GM18951 (cell line): ENCODE results near the gene PIAS1.
"Not testable (repeated sequence)": the region's sequence is repeated elsewhere in the genome, so short reads cannot be mapped to it uniquely, and the experiment has no call there.

Experiments
- POLR2A ChIP-seq: IDR thresholded peaks from 4 replicates; pipeline ENCODE4 v1.6.1; 2011; ENCODE audit warnings: mild to moderate bottlenecking; ENCODE audit not compliant: insufficient read length, insufficient read depth; ENCODE audit errors: extremely low read depth
- in situ Hi-C: fragments of 300-500 bp; cut with MboI; formaldehyde crosslinking; loops from one replicate; pipeline ENCODE4 v1.12.0; 2022; ENCODE audit warnings: low sequenced_read_pairs, mixed read lengths, inconsistent platforms; ENCODE audit not compliant: unreplicated experiment

The PIAS1 gene

GRCh38 chr15:68224546-68225250, 170.6 kb downstream of the PIAS1 start:
- in situ Hi-C loops: no loop called here
- TF ChIP-seq POLR2A: no peak

- in situ Hi-C loops: not testable (repeated sequence)
These were observed 171.3 kb downstream of the PIAS1 start for GRCh38 chr15:68225442-68225841.

DNA sequence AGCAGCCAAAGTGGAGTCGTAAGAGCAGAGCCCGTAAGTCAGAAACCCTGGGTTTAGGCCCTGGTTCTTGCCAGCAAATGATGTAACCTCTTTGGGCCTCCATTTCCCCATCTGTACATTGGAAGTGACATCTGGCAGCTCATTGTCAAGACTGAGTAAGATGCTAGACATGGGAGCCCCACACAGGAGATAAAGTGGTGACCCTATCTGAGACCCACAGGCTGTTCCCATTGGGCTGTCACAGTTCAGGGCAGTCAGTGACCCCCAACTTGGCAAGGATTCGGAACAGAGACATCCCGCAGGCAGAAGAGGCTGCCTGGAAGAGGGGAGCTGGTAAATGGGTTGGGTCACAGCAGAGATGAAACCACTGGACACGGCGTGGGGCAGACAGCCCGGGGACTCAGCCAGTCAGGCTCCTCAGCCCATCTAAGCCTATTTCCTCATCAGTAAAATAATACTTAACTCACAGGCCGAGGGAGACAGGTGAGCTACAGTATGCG, 173.6 kb downstream of the PIAS1 start:
- in situ Hi-C loops: no loop called here
- no peak for TF ChIP-seq POLR2A

DNA sequence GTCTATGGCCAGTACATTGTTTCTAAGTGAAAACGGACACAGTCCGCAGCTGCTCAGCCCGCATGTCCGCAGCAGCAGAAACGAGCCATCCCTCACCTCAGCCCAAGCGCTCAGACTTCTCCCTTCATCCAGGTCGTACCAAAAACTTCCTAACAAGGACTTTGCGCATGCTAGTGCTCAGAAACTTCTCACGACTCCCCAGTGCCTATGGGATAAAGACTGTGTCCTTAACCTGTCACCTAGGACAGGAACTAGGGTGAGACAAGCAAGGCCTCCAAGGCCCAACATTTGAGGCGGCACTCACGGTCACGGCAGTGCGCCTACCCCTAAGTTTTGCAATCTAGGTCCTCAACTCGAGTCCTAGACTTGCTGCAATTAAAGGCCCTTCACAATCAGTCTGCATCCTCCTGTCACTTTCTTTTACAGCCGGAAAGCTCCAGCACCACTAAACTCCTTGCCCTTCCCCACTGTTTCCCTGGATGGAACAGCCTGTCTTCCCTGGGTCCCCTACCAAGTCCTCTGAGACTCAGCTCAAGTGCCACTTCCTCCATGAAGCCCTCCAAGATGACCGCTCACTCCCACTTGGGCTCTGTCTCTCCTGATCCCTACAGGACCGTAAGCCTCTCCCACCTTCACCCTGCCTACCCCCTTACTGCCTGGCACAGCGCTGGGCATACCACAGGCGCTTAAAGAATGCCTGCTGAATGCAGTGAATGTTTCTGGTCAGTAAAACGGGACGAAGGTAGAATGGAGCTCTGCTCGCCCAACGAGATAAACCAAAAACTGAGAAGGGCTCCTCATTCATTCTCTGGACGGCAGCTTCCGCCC, 174.2 kb downstream of the PIAS1 start:
- in situ Hi-C loops: no loop called here
- peak; percentile 18 for TF ChIP-seq POLR2A

GRCh38 chr15:68228971-68229385, 174.9 kb downstream of the PIAS1 start:
- in situ Hi-C loops: no loop called here
- no peak for TF ChIP-seq POLR2A

GRCh38 chr15:68229386-68230156, 175.5 kb downstream of the PIAS1 start, which contains the start of gene CLN6:
TSS of gene CLN6 (minus strand) at chr15:68229728. CDS start at chr15:68229584, 144 bp downstream.
- in situ Hi-C loops: no loop called here
- TF ChIP-seq POLR2A: peak; percentile 84

GRCh38 chr15:68230157-68231100, 176.3 kb downstream of the PIAS1 start:
- in situ Hi-C loops: no loop called here

DNA sequence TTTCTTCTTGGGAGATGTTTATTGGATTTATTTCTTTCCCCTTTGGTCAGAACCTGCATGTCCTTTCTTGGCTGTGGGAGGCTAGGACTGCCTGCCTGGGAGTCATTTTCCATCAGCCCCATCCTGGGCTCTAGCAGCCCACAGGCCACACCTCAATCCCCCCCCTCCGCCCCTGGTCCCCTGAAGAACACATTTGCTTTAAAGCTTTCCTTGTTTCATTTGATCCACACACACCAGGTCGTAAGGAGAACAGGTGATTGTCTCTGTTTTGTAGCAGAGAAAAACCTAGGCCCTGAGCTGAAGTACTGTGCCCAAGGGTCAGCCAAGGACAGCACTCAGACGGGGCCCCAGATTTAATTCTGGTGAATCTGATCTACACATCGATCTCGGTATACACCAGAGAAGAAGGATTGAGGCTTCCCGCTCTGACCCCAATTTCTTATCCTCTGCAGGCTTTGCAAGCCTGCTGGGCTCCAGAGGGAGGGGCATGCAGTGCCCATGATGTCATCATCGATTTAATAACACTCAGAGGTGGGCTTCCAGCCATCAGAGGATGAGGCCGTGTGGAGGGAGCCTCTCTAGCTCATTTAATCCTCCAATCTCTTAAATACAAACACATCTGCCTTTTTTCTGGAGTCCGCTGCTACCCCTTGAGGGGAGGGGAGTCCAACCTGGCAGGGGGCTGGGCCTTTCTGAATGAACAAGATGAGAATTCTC, 177.1 kb downstream of the PIAS1 start:
- no peak for TF ChIP-seq POLR2A
- in situ Hi-C loops: no loop called here

More at GRCh38 chr15:68230157-68231100, 176.3 kb downstream of the PIAS1 start:
- TF ChIP-seq POLR2A: no peak

DNA sequence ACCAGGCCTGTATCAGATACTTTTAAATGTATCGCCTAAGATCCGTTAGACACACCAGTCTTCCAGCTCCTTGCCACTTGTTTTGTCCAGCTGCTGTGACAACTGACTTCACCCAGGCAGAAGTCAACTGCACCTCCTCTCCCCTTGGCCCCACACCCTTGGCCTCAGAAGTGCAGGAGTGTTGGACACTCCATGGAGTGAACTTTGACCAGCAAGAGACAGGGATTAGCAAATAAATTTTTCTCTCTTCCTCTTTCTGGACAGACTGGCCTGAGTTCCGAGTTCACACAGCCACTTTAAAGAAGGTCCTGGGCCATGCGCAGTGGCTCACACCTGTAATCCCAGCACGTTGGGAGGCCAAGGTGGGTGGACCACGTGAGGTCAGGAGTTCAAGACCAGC, 178.3 kb downstream of the PIAS1 start:
- TF ChIP-seq POLR2A: no peak
- in situ Hi-C loops: no loop called here

DNA sequence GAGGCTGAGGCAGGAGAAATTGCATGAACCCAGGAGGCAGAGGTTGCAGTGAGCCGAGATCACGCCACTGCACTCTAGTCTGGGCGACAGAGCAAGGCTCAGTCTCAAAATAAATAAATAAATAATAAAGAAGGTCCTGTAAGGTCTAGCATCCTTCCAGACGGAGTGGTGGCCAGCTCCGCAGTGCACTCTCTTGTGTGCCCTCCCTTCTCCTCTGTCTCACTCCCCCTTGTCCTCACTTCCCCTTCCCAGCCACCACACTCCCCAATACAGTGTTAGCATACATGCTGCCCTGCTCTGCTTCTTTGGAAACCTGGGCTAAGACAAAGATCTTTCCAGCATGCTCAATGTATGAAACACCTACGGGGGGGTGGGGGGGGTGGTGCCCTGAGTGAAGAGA, 178.8 kb downstream of the PIAS1 start:
- TF ChIP-seq POLR2A: no peak
- in situ Hi-C loops: no loop called here

DNA sequence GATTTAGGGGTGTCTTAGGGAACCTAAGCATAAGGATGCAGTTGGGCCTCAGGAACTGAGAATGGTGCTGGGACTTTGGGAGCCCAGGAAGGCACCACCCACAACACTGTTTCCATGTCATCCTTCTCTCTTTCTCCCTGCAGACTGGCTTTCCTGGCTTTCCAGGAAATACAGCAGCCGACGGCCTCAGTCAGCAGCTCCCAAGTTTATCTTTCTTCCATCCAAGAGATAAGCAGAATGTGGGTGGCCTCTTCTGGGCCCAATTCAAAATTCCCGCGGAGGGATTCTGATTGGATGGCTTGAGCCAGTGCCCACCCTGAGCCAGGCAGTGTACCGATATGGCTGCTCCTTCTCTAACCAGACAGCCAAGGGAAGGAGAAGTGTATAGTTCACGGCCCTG, 179.9 kb downstream of the PIAS1 start:
- in situ Hi-C loops: no loop called here
- TF ChIP-seq POLR2A: no peak

DNA sequence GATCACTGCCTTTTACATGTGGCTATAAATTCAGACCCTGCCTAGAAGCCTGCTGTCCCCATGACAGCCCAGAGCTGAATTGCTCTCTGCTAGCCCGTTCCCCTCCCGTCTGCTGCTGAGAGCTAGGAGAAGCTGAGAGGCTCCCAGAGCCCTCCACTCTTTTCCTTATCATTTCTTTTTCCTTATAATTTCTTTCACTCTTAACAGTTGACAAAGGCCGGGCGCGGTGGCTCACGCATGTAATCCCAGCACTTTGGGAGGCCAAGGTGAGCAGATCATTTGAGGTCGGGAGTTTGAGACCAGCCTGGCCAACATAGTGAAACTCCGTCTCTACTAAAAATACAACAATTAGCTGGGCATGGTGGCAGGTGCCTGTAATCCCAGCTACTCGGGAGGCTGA, 180.4 kb downstream of the PIAS1 start:
- in situ Hi-C loops: not testable (repeated sequence)
